ENCODE measurements around the gene LRRC36.

DNA sequence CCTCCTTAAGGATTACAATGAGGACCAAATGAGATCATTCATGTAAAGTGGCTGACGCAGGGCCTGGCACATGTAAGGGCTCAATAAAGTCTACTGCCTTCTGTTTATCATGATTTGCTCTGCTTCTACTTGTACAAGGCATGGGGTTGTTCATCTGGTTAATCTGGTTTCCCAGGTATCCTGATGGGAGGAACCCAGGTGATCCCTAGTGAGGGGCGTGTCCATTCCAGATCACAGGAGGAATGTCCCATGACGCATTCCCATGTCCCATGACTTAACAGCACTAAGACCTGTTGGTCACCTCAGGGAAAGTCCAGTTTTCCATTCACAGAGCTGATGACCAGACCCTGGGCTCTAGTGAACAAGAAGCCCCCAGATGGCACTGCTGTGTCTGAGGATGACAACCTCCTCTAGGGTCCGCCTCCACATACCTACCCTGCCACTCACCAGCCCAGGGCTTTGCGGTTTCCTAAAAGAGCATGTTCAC lies 78.2 kb downstream of the LRRC36 start:
- TF ChIP-seq, protein P1, sequence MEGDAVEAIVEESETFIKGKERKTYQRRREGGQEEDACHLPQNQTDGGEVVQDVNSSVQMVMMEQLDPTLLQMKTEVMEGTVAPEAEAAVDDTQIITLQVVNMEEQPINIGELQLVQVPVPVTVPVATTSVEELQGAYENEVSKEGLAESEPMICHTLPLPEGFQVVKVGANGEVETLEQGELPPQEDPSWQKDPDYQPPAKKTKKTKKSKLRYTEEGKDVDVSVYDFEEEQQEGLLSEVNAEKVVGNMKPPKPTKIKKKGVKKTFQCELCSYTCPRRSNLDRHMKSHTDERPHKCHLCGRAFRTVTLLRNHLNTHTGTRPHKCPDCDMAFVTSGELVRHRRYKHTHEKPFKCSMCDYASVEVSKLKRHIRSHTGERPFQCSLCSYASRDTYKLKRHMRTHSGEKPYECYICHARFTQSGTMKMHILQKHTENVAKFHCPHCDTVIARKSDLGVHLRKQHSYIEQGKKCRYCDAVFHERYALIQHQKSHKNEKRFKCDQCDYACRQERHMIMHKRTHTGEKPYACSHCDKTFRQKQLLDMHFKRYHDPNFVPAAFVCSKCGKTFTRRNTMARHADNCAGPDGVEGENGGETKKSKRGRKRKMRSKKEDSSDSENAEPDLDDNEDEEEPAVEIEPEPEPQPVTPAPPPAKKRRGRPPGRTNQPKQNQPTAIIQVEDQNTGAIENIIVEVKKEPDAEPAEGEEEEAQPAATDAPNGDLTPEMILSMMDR (IDR thresholded peaks at IDR 0.05; ENCODE audit: low read depth, low read length, poor library complexity, severe bottlenecking), result no peak
- TF ChIP-seq EZH2phosphoT487 (IDR thresholded peaks at IDR 0.05; ENCODE audit: borderline replicate concordance, low read length), result no peak
